Measurements from ENCODE around the gene PPP6R1. TPM values are rescaled to one million over a fixed set of nuclear protein-coding genes. Genes with fewer than 3 reads are reported as not detected.

PPP6R1 gene, protein sequence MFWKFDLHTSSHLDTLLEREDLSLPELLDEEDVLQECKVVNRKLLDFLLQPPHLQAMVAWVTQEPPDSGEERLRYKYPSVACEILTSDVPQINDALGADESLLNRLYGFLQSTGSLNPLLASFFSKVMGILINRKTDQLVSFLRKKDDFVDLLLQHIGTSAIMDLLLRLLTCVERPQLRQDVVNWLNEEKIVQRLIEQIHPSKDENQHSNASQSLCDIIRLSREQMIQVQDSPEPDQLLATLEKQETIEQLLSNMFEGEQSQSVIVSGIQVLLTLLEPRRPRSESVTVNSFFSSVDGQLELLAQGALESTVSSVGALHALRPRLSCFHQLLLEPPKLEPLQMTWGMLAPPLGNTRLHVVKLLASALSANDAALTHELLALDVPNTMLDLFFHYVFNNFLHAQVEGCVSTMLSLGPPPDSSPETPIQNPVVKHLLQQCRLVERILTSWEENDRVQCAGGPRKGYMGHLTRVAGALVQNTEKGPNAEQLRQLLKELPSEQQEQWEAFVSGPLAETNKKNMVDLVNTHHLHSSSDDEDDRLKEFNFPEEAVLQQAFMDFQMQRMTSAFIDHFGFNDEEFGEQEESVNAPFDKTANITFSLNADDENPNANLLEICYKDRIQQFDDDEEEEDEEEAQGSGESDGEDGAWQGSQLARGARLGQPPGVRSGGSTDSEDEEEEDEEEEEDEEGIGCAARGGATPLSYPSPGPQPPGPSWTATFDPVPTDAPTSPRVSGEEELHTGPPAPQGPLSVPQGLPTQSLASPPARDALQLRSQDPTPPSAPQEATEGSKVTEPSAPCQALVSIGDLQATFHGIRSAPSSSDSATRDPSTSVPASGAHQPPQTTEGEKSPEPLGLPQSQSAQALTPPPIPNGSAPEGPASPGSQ
- 203 and 220 TPM in 2 replicates for total RNA-seq

DNA sequence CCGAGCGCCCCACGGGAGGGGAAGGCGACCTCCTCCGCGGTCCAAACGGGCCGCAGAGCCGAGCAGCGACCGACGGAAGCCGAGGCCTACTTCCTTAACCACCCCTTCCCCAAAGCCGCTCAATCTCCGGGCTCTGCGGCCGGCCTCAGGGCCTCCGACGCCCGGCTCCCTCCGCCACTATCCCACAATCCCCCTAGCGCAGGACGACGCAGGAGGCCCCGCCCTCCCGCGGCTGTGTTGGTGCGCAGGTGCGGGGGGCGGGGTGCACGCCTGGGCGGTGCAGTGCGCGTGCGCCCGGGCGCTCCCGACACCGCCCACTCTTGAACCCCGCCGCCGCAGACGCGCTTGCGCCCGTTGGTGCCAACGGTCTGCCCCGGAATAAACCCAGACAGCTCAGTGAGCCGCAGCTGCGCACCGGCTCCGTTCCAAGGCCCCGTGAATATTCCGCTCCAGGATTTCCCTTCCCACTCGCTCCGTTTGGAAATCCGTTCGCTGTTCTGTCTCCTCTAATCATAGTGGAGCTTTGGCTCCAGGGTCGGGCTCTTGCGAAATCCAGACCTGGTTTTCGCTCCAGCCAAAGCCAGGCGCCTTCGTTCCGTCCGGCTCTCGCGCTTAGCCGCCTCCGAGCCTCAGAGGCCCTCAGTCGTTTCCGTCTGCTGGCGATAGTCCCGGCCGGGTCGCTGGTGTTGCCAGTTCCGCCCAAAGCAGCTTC is at the start of gene PPP6R1:
Gene PPP6R1, minus strand, starts transcription at position 190 of the 712 bp plus-strand sequence. CDS start 11,914 bp downstream, outside the sequence.
- ChIA-PET POLR2A (interaction anchor here (0.6 to 12.3 kb wide), 22 partner anchors 8 to 810 kb away, joined by 3 to 277 read pairs (median 6); partner anchors contain the start of genes BRSK1, CCDC106, HSPBP1 and KMT5C), CTCF (interaction anchor here (0.7 to 1.4 kb wide), 5 partner anchors 19 to 81 kb away, joined by 3 to 7 read pairs (median 3); partner anchors contain the start of gene KMT5C)
- Mint-ChIP-seq H3K4me1 (peaks cover 52% of the 10 kb centered on the region), H3K4me3 (peak within 1 kb of the TSS; percentile 98), H3K27me3 (no peaks in the 10 kb centered on the region), H3K27ac (peak within 1 kb of the TSS; percentile 100), H3K36me3 (ENCODE audit: low read depth) (peaks cover 30% of the 10 kb centered on the region), H3K9me3 (no peaks in the 10 kb centered on the region)
- ATAC-seq (ENCODE audit: low read depth) (peak; percentile 75), DNase-seq (peak; percentile 94)
- TF ChIP-seq, protein P1, sequence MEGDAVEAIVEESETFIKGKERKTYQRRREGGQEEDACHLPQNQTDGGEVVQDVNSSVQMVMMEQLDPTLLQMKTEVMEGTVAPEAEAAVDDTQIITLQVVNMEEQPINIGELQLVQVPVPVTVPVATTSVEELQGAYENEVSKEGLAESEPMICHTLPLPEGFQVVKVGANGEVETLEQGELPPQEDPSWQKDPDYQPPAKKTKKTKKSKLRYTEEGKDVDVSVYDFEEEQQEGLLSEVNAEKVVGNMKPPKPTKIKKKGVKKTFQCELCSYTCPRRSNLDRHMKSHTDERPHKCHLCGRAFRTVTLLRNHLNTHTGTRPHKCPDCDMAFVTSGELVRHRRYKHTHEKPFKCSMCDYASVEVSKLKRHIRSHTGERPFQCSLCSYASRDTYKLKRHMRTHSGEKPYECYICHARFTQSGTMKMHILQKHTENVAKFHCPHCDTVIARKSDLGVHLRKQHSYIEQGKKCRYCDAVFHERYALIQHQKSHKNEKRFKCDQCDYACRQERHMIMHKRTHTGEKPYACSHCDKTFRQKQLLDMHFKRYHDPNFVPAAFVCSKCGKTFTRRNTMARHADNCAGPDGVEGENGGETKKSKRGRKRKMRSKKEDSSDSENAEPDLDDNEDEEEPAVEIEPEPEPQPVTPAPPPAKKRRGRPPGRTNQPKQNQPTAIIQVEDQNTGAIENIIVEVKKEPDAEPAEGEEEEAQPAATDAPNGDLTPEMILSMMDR (IDR thresholded peaks at IDR 0.05): no peak
- intact Hi-C loops (cut with micrococcal nuclease): loop anchor here (1.0 to 10.0 kb wide), 11 partner anchors 17 to 797 kb away; partner anchors contain the start of genes HSPBP1, KMT5C, LENG9 and PPP1R12C

DNA sequence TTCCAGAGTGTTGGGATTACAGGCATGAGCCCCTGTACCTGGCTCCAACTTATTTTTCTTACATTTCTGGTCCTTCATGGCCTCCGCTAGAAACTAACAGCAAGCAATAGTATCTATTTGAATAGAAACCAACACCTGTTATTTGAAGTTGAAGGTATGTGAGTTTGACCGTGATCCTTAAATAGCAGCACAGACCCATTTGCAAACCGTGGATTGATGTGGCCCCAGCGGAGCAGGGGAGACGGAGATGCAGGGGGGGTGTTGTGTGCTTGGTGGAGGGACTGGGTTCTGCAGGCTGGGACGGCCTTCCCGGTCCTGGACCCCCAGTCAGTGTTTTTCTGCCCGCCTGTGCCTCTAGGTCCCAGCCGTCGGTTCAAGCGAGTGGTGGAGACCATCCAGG is 49.5 kb upstream of the PPP6R1 start:
- H3K27ac Mint-ChIP-seq: no peak overlapping the region
- intact Hi-C loops (cut with micrococcal nuclease): no loop called here
- DNase-seq (no peak), ATAC-seq (ENCODE audit: low read depth) (no peak)
- TF ChIP-seq, protein P1 (IDR thresholded peaks at IDR 0.05): no peak
- ChIA-PET POLR2A (no interaction called here), CTCF (no interaction called here)
- no peaks in the 10 kb centered on the region for H3K27me3 Mint-ChIP-seq
- no peaks in the 10 kb centered on the region for H3K9me3 Mint-ChIP-seq
- H3K36me3 Mint-ChIP-seq (ENCODE audit: low read depth): no peaks in the 10 kb centered on the region
- H3K4me3 Mint-ChIP-seq: no peak overlapping the region
- H3K4me1 Mint-ChIP-seq: no peaks in the 10 kb centered on the region

DNA sequence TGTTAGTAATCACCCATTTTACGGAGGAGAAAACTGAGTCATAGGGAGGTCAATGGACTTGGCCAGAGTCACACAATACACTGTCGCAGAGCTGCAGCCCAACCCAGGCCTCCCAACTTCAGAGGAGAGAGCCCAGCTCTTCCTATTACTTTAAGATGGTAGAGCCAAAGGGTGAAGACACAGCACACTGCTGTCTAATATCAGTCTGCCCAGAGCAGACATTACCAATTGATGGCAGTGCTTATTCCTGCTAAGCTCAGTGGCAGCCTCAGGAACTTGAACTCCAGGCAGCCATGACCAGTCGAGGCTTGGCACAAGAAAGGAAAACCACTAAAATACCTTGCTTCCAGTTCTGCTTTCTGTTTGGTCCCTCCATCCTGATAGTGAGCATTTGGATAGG is 47.9 kb upstream of the PPP6R1 start:
- Mint-ChIP-seq H3K27me3 (no peaks in the 10 kb centered on the region), H3K36me3 (ENCODE audit: low read depth) (no peaks in the 10 kb centered on the region), H3K27ac (no peak overlapping the region), H3K4me1 (peaks cover 5% of the 10 kb centered on the region), H3K4me3 (no peak overlapping the region), H3K9me3 (no peaks in the 10 kb centered on the region)
- ChIA-PET CTCF (interaction anchor here (1.4 kb wide), 1 partner anchor 15 kb away, joined by 3 read pairs; no protein-coding TSS in a partner anchor), POLR2A (no interaction called here)
- no peak for ATAC-seq (ENCODE audit: low read depth)
- intact Hi-C loops (cut with micrococcal nuclease): no loop called here
- TF ChIP-seq, protein P1 (IDR thresholded peaks at IDR 0.05): no peak
- DNase-seq: no peak

DNA sequence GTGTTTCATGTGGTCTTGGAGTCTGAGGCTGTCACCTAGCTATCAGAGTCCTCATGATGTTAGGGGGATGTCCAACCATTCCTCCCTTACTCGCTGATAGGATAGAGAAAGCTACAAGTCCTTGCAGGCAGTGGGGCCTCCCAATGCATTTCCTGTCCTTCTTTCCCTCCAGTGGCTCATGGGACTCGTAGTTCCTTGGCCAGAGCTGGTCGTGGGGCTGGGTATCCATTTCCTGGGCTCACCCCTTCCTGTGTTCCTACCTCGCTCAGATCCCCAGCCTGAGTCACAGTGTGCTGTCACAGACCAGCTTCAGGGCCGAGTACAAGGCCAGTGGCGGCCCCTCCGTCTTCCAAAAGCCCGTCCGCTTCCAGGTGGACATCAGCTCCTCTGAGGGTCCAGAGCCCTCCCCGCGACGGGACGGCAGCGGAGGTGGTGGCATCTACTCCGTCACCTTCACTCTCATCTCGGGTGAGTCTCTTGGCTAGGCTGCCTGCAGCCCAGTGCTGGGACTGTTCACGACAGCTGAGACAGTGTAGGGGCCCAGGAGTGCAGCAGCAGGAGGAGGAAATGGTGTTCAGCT is 47.3 kb upstream of the PPP6R1 start:
- DNase-seq (no peak), ATAC-seq (ENCODE audit: low read depth) (no peak)
- ChIA-PET POLR2A (no interaction called here), CTCF (interaction anchor here (1.4 kb wide), 1 partner anchor 14 kb away, joined by 3 read pairs; no protein-coding TSS in a partner anchor)
- H3K27ac Mint-ChIP-seq: no peak overlapping the region
- intact Hi-C loops (cut with micrococcal nuclease): no loop called here
- TF ChIP-seq, protein P1 (IDR thresholded peaks at IDR 0.05): no peak
- no peaks in the 10 kb centered on the region for H3K9me3 Mint-ChIP-seq
- no peaks in the 10 kb centered on the region for H3K27me3 Mint-ChIP-seq
- H3K4me1 Mint-ChIP-seq: peaks cover 8% of the 10 kb centered on the region
- no peak overlapping the region for H3K4me3 Mint-ChIP-seq
- no peaks in the 10 kb centered on the region for H3K36me3 Mint-ChIP-seq (ENCODE audit: low read depth)

All from activated B cell treated with CpG ODN at 0.5 μM for 24 hours (primary cell).